GM18507 (cell line): ENCODE data around the gene MTX1.
"Not testable (repeated sequence)": the region's sequence is repeated elsewhere in the genome, so short reads cannot be mapped to it uniquely, and the experiment has no call there.

Experiments used
- DNase-seq: peaks from one replicate; pipeline ENCODE4 v3.0.0; 2011; ENCODE audit warnings: low read depth; ENCODE audit not compliant: insufficient read length; ENCODE audit errors: extremely low spot score
- FAIRE-seq: peaks from 2 replicates; lab custom pipeline; 2011; peaks lifted over from hg19 to GRCh38; lab: Jason Lieb, UNC

The MTX1 gene

GRCh38 chr1:155202731-155203515, 5.6 kb upstream of the MTX1 start:
- no peak for DNase-seq
- FAIRE-seq: no peak

- DNase-seq: no peak
- FAIRE-seq: no peak
These were observed 3.5 kb upstream of the MTX1 start for GRCh38 chr1:155205035-155205434.

GRCh38 chr1:155205969-155206593, 2.4 kb upstream of the MTX1 start:
- FAIRE-seq (no peak), DNase-seq (no peak)

- peak; percentile 88 for FAIRE-seq
These were observed 1.3 kb upstream of the MTX1 start for GRCh38 chr1:155206891-155207805.

GRCh38 chr1:155207806-155208540, 522 bp upstream of the MTX1 start, which contains the start of gene THBS3:
Gene THBS3 (minus strand): TSS chr1:155207897. CDS start chr1:155207876, 21 bp downstream.
- no peak for FAIRE-seq
- DNase-seq: no peak

More at GRCh38 chr1:155206891-155207805, 1.3 kb upstream of the MTX1 start:
- no peak for DNase-seq

- DNase-seq (no peak), FAIRE-seq (no peak)
These were observed 822 bp downstream of the MTX1 start for GRCh38 chr1:155209312-155209721.

- DNase-seq (no peak), FAIRE-seq (no peak)
These were observed 2.0 kb downstream of the MTX1 start for GRCh38 chr1:155210314-155211104.

GRCh38 chr1:155211381-155212050, 3.0 kb downstream of the MTX1 start:
- not testable (repeated sequence) for FAIRE-seq, DNase-seq

- not testable (repeated sequence) for DNase-seq, FAIRE-seq
These were observed 3.6 kb downstream of the MTX1 start for GRCh38 chr1:155212051-155212440.

GRCh38 chr1:155214702-155215101, 6.2 kb downstream of the MTX1 start:
- not testable (repeated sequence) for FAIRE-seq, DNase-seq

- DNase-seq: no peak
- FAIRE-seq: no peak
These were observed 10.5 kb downstream of the MTX1 start for GRCh38 chr1:155218854-155219591.

GRCh38 chr1:155219592-155220031, 11.1 kb downstream of the MTX1 start:
- FAIRE-seq (no peak), DNase-seq (no peak)

GRCh38 chr1:155220211-155220965, 11.9 kb downstream of the MTX1 start:
- not testable (repeated sequence) for DNase-seq, FAIRE-seq

GRCh38 chr1:155223047-155223446, 14.6 kb downstream of the MTX1 start:
- FAIRE-seq (no peak), DNase-seq (no peak)

GRCh38 chr1:155225404-155225759, 16.9 kb downstream of the MTX1 start:
- not testable (repeated sequence) for DNase-seq, FAIRE-seq

- DNase-seq: no peak
- peak; percentile 78 for FAIRE-seq
These were observed 17.9 kb downstream of the MTX1 start for GRCh38 chr1:155226188-155226909.
